NCI-H82 treated with DMSO at 0.1 percent for 48 hours (cell line): ENCODE results near the gene PIP5K1B.
"Not testable (repeated sequence)": the region's sequence is repeated elsewhere in the genome, so short reads cannot be mapped to it uniquely, and the experiment has no call there.

Experiments
- DNase-seq: peaks from one replicate; lab custom pipeline; 2025; ENCODE audit not compliant: unreplicated experiment; lab: John Stamatoyannopoulos, UW

The PIP5K1B gene

DNA sequence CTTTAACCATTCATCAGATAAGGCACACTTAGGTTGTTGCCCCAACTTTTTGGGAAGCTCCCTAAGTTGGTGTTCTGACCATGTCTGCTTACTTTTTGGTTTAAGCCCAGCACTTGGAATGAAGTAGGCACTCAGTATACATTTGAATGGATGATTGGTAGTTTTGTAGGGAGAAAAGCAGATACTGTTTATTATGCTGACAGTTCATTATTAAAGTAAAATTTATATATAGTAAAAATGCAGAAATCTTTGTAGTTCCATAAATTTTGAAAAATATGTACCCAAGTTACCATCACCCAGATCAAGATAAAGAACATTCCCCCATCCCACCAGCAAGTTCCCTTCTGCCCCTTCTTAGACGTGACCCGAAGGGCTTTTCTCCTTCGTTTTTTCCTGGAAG lies 273.5 kb downstream of the PIP5K1B start:
- DNase-seq = no peak

- DNase-seq = no peak
These were observed 274.7 kb downstream of the PIP5K1B start for GRCh38 chr9:68979538-68980314.

GRCh38 chr9:68980341-68980914 lies 275.4 kb downstream of the PIP5K1B start:
- DNase-seq = no peak

DNA sequence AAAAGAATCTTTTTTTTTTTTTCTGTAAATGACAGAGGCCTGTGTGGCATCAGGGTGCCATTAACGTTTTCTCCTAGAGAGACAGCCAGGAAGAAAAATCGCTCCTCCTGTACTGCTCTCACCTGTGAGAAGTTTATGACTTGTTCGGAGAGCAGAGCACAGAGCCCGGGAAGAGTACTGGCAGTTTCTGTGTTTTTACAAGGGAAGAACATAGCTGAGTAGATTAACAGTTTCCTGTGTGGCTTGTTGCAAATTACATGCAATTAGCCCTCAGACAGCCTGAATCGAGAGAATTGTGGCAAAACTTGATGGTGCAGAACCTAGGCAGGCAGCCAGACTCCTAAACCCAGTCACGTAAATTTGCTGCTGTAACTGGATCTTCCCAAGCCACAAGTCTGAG lies 276.7 kb downstream of the PIP5K1B start:
- DNase-seq = no peak

DNA sequence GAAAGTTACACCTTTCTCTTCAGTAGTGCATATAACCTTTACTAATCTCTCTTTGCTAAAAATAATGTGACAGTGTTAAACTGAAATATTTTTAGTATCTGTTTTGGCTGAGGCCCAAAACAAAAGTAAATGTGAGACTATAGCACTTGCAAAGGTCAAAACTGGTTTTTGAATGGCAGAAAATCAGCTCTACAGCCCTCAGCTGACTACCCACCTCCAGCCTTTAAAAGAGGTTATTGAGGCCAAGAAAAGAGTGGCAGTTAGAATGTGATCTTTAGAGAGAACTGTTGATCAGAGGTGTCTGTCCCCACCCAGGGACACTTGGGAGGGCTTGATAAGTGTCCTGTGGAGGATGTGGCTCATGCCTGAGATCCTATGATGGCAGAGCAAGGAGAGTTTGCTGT lies 278.0 kb downstream of the PIP5K1B start:
- DNase-seq = no peak

DNA sequence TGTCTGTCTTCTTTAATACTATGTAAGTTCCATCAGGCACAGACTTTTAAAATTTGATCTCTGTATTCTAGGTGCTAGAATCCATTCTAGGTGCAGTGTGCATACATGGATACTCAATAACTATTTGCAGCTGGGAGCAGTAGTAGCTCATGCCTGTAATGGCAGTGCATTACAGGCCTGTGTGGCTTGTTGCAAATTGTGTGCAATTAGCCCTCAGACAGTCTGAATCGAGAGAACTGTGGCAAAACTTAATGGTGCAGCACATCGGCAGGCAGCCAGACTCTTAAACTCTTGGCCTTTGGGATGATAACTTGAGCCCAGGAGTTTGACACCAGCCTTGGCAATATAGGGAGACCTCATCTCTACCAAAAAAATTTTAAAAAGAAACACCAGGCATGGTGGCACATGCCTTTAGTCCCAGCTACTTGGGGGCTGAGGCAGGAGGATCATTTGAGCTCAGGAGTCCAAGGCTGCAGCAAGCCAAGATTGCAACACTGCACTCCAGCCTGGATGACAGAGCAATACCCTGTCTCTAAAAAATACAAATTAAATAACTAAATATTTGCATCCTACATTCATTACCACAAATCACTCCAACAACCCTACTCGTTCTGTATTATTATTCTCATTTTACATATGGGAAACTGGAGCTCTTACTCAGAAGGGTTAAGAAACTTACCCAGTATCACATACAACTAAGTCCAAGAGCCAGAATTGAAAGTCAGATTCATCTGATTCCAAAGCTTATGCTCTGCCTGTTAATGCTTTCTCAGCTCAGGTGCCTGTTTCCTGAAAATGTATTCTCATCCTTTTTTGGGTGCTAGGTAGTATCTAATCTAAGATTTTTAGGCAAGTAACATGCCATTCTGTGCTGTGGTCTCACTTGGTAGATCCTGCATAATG lies 278.7 kb downstream of the PIP5K1B start:
- DNase-seq = no peak

GRCh38 chr9:68986949-68987348 lies 281.9 kb downstream of the PIP5K1B start:
- not testable (repeated sequence) for DNase-seq

DNA sequence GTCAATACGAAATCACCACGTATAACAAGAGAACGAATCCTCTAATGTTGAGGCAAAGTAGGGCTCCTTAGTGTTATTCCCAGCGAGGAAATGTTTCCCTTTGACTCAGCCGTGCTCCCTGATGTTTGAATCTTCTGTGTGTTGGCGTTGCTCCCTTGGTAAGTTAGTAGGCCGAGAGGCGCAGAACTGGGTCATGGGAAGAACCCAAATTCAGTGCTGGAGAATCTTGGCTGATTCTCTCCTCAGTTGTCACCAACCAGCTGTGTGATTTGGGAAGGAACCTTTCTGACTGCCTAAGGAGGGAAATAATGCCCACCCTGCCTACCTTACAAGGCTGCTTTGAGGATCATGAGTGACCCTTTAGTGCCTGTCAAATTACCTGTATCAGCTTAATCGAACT lies 286.4 kb downstream of the PIP5K1B start:
- no peak for DNase-seq

- DNase-seq = no peak
These were observed 290.7 kb downstream of the PIP5K1B start for GRCh38 chr9:68995776-68996175.

- DNase-seq = peak; percentile 34
These were observed 291.4 kb downstream of the PIP5K1B start for GRCh38 chr9:68996462-68996861.

DNA sequence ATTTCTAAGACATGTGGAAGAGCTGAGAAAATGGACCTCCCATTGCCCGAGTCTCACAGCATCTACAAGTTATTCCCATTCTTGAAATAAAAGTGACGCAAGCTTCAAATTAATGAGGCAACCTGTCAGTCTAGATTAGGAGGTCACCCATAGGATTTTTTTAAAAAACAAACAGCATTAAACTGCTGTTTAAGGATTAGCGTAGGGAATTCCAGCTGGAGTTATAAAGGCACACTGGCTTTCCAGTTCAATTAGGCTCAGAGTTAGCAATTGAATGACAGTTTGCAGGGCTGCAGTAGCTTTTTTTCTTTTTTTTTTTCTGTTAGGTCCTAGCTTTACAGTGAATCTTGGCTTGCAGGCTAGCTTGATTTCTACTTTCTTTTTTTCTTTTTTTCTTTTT lies 292.6 kb downstream of the PIP5K1B start:
- DNase-seq = peak; percentile 89

DNA sequence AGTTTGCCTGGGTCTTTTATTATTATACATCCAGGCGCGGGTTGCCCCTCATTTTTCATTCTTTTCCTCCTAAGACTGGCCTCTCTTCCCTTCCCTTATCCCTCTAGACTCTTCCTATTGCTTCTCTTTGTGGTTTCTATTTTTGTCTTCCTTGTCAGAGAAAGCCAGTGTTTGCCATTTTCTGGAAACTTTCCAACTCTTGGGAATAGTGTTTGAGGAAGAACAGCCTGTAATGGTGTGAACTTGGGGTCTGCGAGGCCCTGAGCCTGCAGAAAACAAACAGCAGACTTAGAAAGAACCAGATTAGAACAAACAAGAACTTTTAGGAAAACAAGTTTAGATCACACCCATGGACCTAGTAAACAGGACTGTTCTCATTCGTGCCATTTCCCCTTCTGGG lies 293.3 kb downstream of the PIP5K1B start:
- DNase-seq = no peak

DNA sequence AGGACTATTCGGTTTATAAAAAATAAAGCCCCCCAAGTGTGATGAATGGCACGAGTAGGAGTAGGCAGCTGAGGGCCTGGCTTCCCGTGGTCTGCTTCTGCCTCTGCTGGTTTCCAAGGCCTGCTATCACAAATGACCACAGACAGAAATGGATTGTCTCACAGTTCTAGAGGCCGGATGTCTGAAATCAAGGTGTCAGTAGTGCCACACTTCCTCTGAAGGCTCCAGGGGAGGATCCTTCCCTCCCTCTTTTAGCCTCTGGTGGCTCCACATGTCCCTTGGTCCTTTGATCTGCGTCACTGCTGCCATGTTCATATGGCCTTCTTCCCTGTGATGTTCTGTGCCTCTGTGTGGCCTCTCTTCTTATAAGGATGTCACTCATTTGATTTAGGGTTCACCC lies 293.8 kb downstream of the PIP5K1B start:
- no peak for DNase-seq

- peak; percentile 82 for DNase-seq
These were observed 294.5 kb downstream of the PIP5K1B start for GRCh38 chr9:68999393-69000105.

- DNase-seq = no peak
These were observed 296.9 kb downstream of the PIP5K1B start for GRCh38 chr9:69001921-69002320.

DNA sequence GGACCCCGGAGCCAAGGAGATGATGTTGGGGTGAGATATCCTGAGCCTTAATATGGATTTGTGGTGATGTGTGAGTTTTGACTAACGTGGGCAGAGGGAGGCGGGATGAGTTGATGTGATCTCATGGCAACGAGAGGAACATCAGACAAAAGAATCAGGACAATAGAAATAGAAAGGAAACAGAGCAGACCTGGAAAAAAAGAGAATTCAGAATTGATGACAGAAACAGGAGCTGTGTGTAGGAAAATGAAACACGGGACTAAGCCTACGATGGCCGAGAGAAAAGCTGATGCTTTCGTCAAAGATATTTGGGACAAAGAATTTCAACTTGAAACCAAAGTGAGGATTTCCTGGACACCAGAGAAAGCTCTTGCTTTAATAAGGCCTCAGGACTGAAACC lies 298.0 kb downstream of the PIP5K1B start:
- no peak for DNase-seq

- no peak for DNase-seq
These were observed 299.8 kb downstream of the PIP5K1B start for GRCh38 chr9:69004836-69005235.

- DNase-seq = no peak
These were observed 304.7 kb downstream of the PIP5K1B start for GRCh38 chr9:69009708-69010107.

DNA sequence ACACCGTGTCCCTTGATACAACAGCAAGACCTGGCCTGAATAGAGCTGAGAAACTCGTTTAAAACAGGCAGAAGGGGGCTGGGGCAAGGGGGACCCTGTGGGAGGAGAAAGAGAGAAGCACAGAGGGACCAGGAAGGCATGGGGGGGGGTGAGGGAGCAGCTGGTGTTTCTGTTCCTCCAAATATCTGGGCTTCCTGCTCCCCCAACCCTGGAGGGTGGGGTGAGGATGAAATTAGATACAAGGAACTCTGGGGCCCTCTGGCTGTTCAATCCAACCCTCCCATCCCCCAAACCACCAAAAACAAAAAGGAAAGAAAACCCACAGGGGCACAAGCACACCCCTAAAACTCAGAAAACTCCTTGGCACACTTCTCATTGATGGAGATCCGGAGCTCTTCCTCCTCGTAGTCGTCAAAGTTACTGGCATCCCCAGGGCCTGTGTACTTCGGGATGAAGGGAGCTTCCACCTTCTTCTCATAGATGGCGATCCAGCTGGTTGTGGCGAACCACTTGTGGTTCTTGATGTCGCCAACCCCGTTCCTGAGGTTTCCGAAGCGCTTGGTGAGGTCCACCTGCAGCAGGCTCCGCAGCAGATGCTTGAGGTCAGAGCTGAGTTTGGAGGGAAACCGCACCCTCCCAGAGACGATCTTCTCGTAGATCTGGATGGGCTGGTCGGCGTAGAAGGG lies 307.8 kb downstream of the PIP5K1B start:
- no peak for DNase-seq

DNA sequence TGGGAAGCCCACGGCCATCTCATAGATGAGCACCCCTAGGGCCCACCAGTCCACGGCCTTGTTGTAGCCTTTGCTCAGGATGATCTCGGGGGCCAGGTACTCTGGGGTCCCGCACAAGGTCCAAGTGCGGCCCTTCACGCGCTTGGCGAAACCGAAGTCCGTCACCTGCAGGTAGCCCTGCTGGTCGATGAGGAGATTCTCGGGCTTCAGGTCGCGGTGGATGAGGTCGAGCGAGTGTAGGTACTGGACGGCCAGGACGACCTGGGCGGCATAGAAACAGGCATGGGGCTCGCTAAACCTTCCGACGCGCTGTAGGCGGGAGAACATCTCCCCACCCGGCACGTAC lies 308.3 kb downstream of the PIP5K1B start:
- no peak for DNase-seq

DNA sequence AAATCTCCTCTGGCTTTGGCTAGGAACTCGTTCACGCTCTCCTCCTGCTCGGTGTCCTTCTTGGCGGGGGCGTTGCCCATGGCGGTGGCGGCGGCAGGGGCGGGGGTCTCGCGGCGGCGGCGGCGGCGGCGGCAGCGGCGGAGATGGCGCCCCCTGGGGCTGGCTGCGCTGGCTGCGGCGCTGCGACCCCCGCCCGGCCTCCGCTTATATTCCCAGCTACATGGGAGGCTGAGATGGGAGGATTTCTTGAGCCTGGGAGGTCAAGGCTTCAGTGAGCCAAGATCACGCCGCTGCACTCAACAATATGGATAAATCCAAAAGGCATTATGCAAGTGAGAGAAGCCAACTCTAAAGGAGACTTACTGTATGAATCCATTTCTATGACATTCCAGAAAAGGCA lies 309.0 kb downstream of the PIP5K1B start, which contains the start of gene PRKACG:
TSS of gene PRKACG (minus strand) at position 101 of the 400 bp plus-strand sequence. CDS start at position 80, 21 bp downstream.
- no peak for DNase-seq
